ENCODE data around the gene TMCC3. TPM values are rescaled to one million over a fixed set of nuclear protein-coding genes. Genes with fewer than 3 reads are reported as not detected.

Gene TMCC3
- total RNA-seq, 4 donors from 2014 or later, result 9.0 to 16.1 (median 14.6) TPM

GRCh38 chr12:94648578-94648977 lies 1.8 kb downstream of the TMCC3 start:
- Histone ChIP-seq H3K27me3 (no peaks in the 10 kb centered on the region), H3K4me1 (peaks cover 0 to 34% (median 7%) of the 10 kb centered on the region in 4 donors), H3K4me3 (peak overlapping the region in 2 of 4 donors; percentile 78 to 93), H3K27ac (peak overlapping the region in 1 of 4 donors; percentile 88), H3K9me3 (no peaks in the 10 kb centered on the region), H3K36me3 (no peaks in the 10 kb centered on the region)
- no peak for DNase-seq (ENCODE audit: low spot score in 2 of 2)
- no peak for TF ChIP-seq EP300 (IDR thresholded peaks at IDR 0.05)
- TF ChIP-seq POLR2A (IDR thresholded peaks at IDR 0.05), result no peak
- 78 to 88% methylated on average over 4 of the region's 4 CpGs for WGBS, 2 donors

GRCh38 chr12:94644141-94644979 lies 6.0 kb downstream of the TMCC3 start:
- peak overlapping the region in 3 of 4 donors; percentile 5 to 62 (median 32) for H3K27ac ChIP-seq
- no peaks in the 10 kb centered on the region for H3K36me3 ChIP-seq
- no peak overlapping the region for H3K4me3 ChIP-seq
- H3K9me3 ChIP-seq, result no peaks in the 10 kb centered on the region
- WGBS, 2 donors, result 55 to 66% methylated on average over 14 of the region's 14 CpGs
- no peaks in the 10 kb centered on the region for H3K27me3 ChIP-seq
- H3K4me1 ChIP-seq, result peaks cover 0 to 46% (median 10%) of the 10 kb centered on the region in 4 donors
- peak in 1 of 2 donors; percentile 31 for DNase-seq (ENCODE audit: low spot score in 2 of 2)
- TF ChIP-seq CTCF (IDR thresholded peaks at IDR 0.05) (no peak), EP300 (IDR thresholded peaks at IDR 0.05) (no peak), POLR2A (IDR thresholded peaks at IDR 0.05) (no peak)

- DNase-seq (ENCODE audit: low spot score in 2 of 2), result no peak
- peak overlapping the region in 2 of 4 donors; percentile 32 to 62 for H3K27ac ChIP-seq
- WGBS, 2 donors, result 82 to 84% methylated on average over 3 of the region's 3 CpGs
- TF ChIP-seq EP300 (IDR thresholded peaks at IDR 0.05) (no peak), POLR2A (IDR thresholded peaks at IDR 0.05) (no peak), CTCF (IDR thresholded peaks at IDR 0.05) (no peak)
- no peaks in the 10 kb centered on the region for H3K9me3 ChIP-seq
- peaks cover 0 to 38% (median 10%) of the 10 kb centered on the region in 4 donors for H3K4me1 ChIP-seq
- no peak overlapping the region for H3K4me3 ChIP-seq
- H3K27me3 ChIP-seq, result no peaks in the 10 kb centered on the region
- H3K36me3 ChIP-seq, result no peaks in the 10 kb centered on the region
These were observed 6.8 kb downstream of the TMCC3 start for GRCh38 chr12:94643606-94644005.

- Histone ChIP-seq H3K4me1 (peaks cover 0 to 26% (median 10%) of the 10 kb centered on the region in 4 donors), H3K4me3 (no peak overlapping the region), H3K27me3 (no peaks in the 10 kb centered on the region), H3K36me3 (no peaks in the 10 kb centered on the region), H3K9me3 (no peaks in the 10 kb centered on the region), H3K27ac (no peak overlapping the region)
- no peak for DNase-seq (ENCODE audit: low spot score in 2 of 2)
- TF ChIP-seq POLR2A (IDR thresholded peaks at IDR 0.05) (no peak), CTCF (IDR thresholded peaks at IDR 0.05) (no peak), EP300 (IDR thresholded peaks at IDR 0.05) (no peak)
- 94 to 95% methylated on average over 7 of the region's 7 CpGs for WGBS, 2 donors
These were observed 9.1 kb downstream of the TMCC3 start for GRCh38 chr12:94641283-94641682.

- H3K27me3 ChIP-seq, result no peaks in the 10 kb centered on the region
- TF ChIP-seq EP300 (IDR thresholded peaks at IDR 0.05), result peak; percentile 37 to 77
- no peak for TF ChIP-seq CTCF (IDR thresholded peaks at IDR 0.05)
- TF ChIP-seq POLR2A (IDR thresholded peaks at IDR 0.05), result no peak
- 83 to 93% methylated on average over 10 of the region's 10 CpGs for WGBS, 2 donors
- H3K4me1 ChIP-seq, result peaks cover 0 to 26% (median 9%) of the 10 kb centered on the region in 4 donors
- no peak overlapping the region for H3K4me3 ChIP-seq
- no peak overlapping the region for H3K27ac ChIP-seq
- DNase-seq (ENCODE audit: low spot score in 2 of 2), result peak in 1 of 2 donors; percentile 39
- H3K9me3 ChIP-seq, result no peaks in the 10 kb centered on the region
- no peaks in the 10 kb centered on the region for H3K36me3 ChIP-seq
These were observed 10.0 kb downstream of the TMCC3 start for GRCh38 chr12:94640134-94640928.

All from tibial nerve (tissue), 4 donors.